ENCODE data around the gene ATP13A3. TPM values are rescaled to one million over a fixed set of nuclear protein-coding genes. Genes with fewer than 3 reads are reported as not detected.

The ATP13A3 gene
- total RNA-seq, 2 experiments from 2014 or later, result 79.5 to 84.5 TPM

- Histone ChIP-seq H3K36me3 (ENCODE audit: insufficient read depth, low read length) (no peaks in the 10 kb centered on the region), H4K20me1 (ENCODE audit: insufficient read depth, low read length) (no peaks in the 10 kb centered on the region), H3K4me3 (ENCODE audit: low read depth, low read length, poor library complexity, severe bottlenecking) (no peak overlapping the region), H3K4me1 (ENCODE audit: insufficient read depth, low read length, poor library complexity, severe bottlenecking) (peaks cover 14% of the 10 kb centered on the region), H3K4me2 (ENCODE audit: low read length) (no peak overlapping the region), H3K79me2 (ENCODE audit: insufficient read depth, low read depth, low read length) (no peaks in the 10 kb centered on the region), H2AFZ (ENCODE audit: low read length) (no peak overlapping the region), H3K27ac (ENCODE audit: low read depth, low read length, poor library complexity, severe bottlenecking) (no peak overlapping the region), H3K9me3 (ENCODE audit: low read length) (no peaks in the 10 kb centered on the region), H3K9me2 (ENCODE audit: insufficient read depth, low read length) (no peaks in the 10 kb centered on the region)
- DNase-seq (ENCODE audit: low spot score), result no peak
- intact Hi-C loops (cut with micrococcal nuclease; ENCODE audit: unreplicated experiment), result no loop called here
- POLR2A ChIA-PET, result no interaction called here
- BruUV-seq (replicated peaks), result no TSS peak
- TF ChIP-seq EZH2phosphoT487 (IDR thresholded peaks at IDR 0.05; ENCODE audit: borderline replicate concordance, low read depth, low read length) (no peak), CTCF (conservative IDR thresholded peaks at IDR 0.05; ENCODE audit: low read length) (no peak)
- CTCF ChIA-PET (ENCODE audit: unreplicated experiment), result no interaction called here
These were observed 117.9 kb downstream of the ATP13A3 start for GRCh38 chr3:194368918-194369317.

DNA sequence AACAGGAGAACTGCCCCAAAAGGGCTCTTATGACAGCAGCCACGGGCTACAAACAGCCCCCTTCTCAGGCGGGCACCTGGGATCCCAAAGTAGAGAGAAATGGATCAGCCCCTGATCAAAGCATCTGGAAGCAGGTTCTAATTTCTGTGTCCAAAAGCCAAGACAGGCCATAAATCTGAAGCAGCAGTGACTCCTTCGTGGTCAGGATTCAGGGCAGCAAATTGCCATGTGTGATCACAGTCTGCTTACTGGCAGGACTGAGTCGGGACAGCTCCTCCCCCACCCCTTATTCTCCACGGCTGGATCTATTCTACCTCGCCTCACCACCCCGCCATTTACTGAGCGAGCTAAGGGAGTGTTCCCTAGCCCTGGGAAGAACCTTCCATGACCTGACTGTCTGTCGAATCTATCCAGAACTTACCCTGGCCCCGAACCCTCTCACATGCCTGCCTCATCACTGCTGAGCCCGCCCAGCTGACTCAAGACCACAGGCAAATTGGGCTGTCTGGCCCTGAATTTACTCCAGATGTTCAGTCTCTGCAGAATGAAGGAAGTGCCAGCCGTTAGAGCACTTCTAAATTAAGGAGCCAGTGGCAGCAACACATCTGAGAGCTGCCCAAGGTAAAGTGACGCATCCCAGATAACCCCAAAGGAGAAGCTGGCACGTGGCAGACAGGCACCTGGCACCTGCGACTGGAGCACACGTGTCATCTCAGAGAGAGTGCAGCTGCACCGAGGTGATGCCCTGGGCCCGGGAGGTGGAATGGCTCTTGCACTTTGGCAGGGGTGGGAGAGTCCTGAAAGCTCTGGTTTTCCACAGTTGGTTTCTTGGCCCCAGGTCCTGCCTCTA is 118.6 kb downstream of the ATP13A3 start:
- Histone ChIP-seq H4K20me1 (ENCODE audit: insufficient read depth, low read length) (no peaks in the 10 kb centered on the region), H3K4me2 (ENCODE audit: low read length) (no peak overlapping the region), H3K4me3 (ENCODE audit: low read depth, low read length, poor library complexity, severe bottlenecking) (no peak overlapping the region), H3K36me3 (ENCODE audit: insufficient read depth, low read length) (no peaks in the 10 kb centered on the region), H3K79me2 (ENCODE audit: insufficient read depth, low read depth, low read length) (no peaks in the 10 kb centered on the region), H2AFZ (ENCODE audit: low read length) (no peak overlapping the region), H3K9me2 (ENCODE audit: insufficient read depth, low read length) (no peaks in the 10 kb centered on the region), H3K4me1 (ENCODE audit: insufficient read depth, low read length, poor library complexity, severe bottlenecking) (peaks cover 14% of the 10 kb centered on the region), H3K9me3 (ENCODE audit: low read length) (no peaks in the 10 kb centered on the region), H3K27ac (ENCODE audit: low read depth, low read length, poor library complexity, severe bottlenecking) (no peak overlapping the region)
- intact Hi-C loops (cut with micrococcal nuclease; ENCODE audit: unreplicated experiment), result no loop called here
- TF ChIP-seq CTCF (conservative IDR thresholded peaks at IDR 0.05; ENCODE audit: low read length), result no peak
- TF ChIP-seq EZH2phosphoT487 (IDR thresholded peaks at IDR 0.05; ENCODE audit: borderline replicate concordance, low read depth, low read length), result no peak
- ChIA-PET CTCF (ENCODE audit: unreplicated experiment) (no interaction called here), POLR2A (no interaction called here)
- DNase-seq (ENCODE audit: low spot score), result peak; percentile 31
- no TSS peak for BruUV-seq (replicated peaks)

GRCh38 chr3:194365978-194366490 is 120.8 kb downstream of the ATP13A3 start:
- DNase-seq (ENCODE audit: low spot score), result no peak
- Histone ChIP-seq H3K4me3 (ENCODE audit: low read depth, low read length, poor library complexity, severe bottlenecking) (no peak overlapping the region), H2AFZ (ENCODE audit: low read length) (no peak overlapping the region), H3K4me2 (ENCODE audit: low read length) (no peak overlapping the region), H3K27ac (ENCODE audit: low read depth, low read length, poor library complexity, severe bottlenecking) (no peak overlapping the region), H3K79me2 (ENCODE audit: insufficient read depth, low read depth, low read length) (no peaks in the 10 kb centered on the region), H3K9me2 (ENCODE audit: insufficient read depth, low read length) (no peaks in the 10 kb centered on the region), H3K36me3 (ENCODE audit: insufficient read depth, low read length) (no peaks in the 10 kb centered on the region), H3K4me1 (ENCODE audit: insufficient read depth, low read length, poor library complexity, severe bottlenecking) (peaks cover 14% of the 10 kb centered on the region), H4K20me1 (ENCODE audit: insufficient read depth, low read length) (no peaks in the 10 kb centered on the region), H3K9me3 (ENCODE audit: low read length) (no peaks in the 10 kb centered on the region)
- no peak for TF ChIP-seq CTCF (conservative IDR thresholded peaks at IDR 0.05; ENCODE audit: low read length)
- TF ChIP-seq EZH2phosphoT487 (IDR thresholded peaks at IDR 0.05; ENCODE audit: borderline replicate concordance, low read depth, low read length), result no peak
- intact Hi-C loops (cut with micrococcal nuclease; ENCODE audit: unreplicated experiment), result no loop called here
- ChIA-PET CTCF (ENCODE audit: unreplicated experiment) (no interaction called here), POLR2A (no interaction called here)
- no TSS peak for BruUV-seq (replicated peaks)
